Glomerular visceral epithelial cell (primary cell): ENCODE data around the gene SKI.

Experiments used
- DNase-seq: peaks from one replicate; pipeline ENCODE4 v3.0.0-alpha.2; 2016; ENCODE audit errors: extremely low spot score

The SKI gene

GRCh38 chr1:2194319-2194897, 33.7 kb upstream of the SKI start, which contains the start of gene FAAP20:
Gene FAAP20, minus strand, starts transcription at chr1:2194772. Its CDS starts 23 bp downstream, at chr1:2194749.
- peak; percentile 82 for DNase-seq

- DNase-seq, result peak; percentile 87
Observed at GRCh38 chr1:2194898-2195673, 33.0 kb upstream of the SKI start.

GRCh38 chr1:2195785-2196184, 32.3 kb upstream of the SKI start:
- no peak for DNase-seq

- DNase-seq, result no peak
Observed at GRCh38 chr1:2196901-2197638, 31.0 kb upstream of the SKI start.

- DNase-seq, result no peak
Observed at GRCh38 chr1:2197707-2198165, 30.4 kb upstream of the SKI start.

- no peak for DNase-seq
Observed at GRCh38 chr1:2198571-2198970, 29.5 kb upstream of the SKI start.

- DNase-seq, result peak; percentile 61
Observed at GRCh38 chr1:2199042-2199810, 28.9 kb upstream of the SKI start.

GRCh38 chr1:2200308-2200943, 27.7 kb upstream of the SKI start:
- no peak for DNase-seq

- no peak for DNase-seq
Observed at GRCh38 chr1:2201062-2201461, 27.1 kb upstream of the SKI start.

- no peak for DNase-seq
Observed at GRCh38 chr1:2202008-2202575, 26.0 kb upstream of the SKI start.

- no peak for DNase-seq
Observed at GRCh38 chr1:2202843-2203601, 25.1 kb upstream of the SKI start.

- DNase-seq, result no peak
Observed at GRCh38 chr1:2203671-2204414, 24.3 kb upstream of the SKI start.

GRCh38 chr1:2204415-2205190, 23.5 kb upstream of the SKI start:
- peak; percentile 88 for DNase-seq

- peak; percentile 94 for DNase-seq
Observed at GRCh38 chr1:2205191-2205952, 22.7 kb upstream of the SKI start.

GRCh38 chr1:2206813-2207487, 21.2 kb upstream of the SKI start:
- no peak for DNase-seq

GRCh38 chr1:2208309-2209239, 19.5 kb upstream of the SKI start:
- DNase-seq, result peak; percentile 86
